T-helper 2 cell treated with Interferon-gamma antibody and Interleukin-4, amounts not matched to agents 5 μg/mL and 100 μg/mL, for 36 hours (primary cell): Measurements from ENCODE around the gene MUTYH.

Experiments
- DNase-seq: peaks from one replicate; pipeline ENCODE4 v3.0.0; 2021; ENCODE audit warnings: low spot score
- H3K27ac Mint-ChIP-seq: one replicate; pipeline ENCODE4 v1.8.0; 2021; ENCODE audit warnings: mild to moderate bottlenecking, mixed read lengths
- H3K27me3 Mint-ChIP-seq: one replicate; pipeline ENCODE4 v1.8.0; 2021; ENCODE audit warnings: low read depth, mixed read lengths
- H3K36me3 Mint-ChIP-seq: one replicate; pipeline ENCODE4 v1.8.0; 2021; ENCODE audit warnings: low read depth, mixed read lengths
- H3K4me1 Mint-ChIP-seq: one replicate; pipeline ENCODE4 v1.8.0; 2021; ENCODE audit warnings: low read depth, mixed read lengths
- H3K4me3 Mint-ChIP-seq: one replicate; pipeline ENCODE4 v1.8.0; 2022; ENCODE audit warnings: mild to moderate bottlenecking, moderate library complexity, mixed read lengths
- H3K9me3 Mint-ChIP-seq: one replicate; pipeline ENCODE4 v1.8.0; 2021; ENCODE audit warnings: mixed read lengths

Gene MUTYH

GRCh38 chr1:45322486-45323040 lies 17.7 kb downstream of the MUTYH start:
- no peak for DNase-seq
- Mint-ChIP-seq H3K4me3 (no peak overlapping the region), H3K36me3 (no peaks in the 10 kb centered on the region), H3K27ac (no peak overlapping the region), H3K4me1 (no peaks in the 10 kb centered on the region), H3K27me3 (peaks cover 4% of the 10 kb centered on the region), H3K9me3 (no peaks in the 10 kb centered on the region)

GRCh38 chr1:45321444-45321843 lies 18.8 kb downstream of the MUTYH start:
- Mint-ChIP-seq H3K36me3 (no peaks in the 10 kb centered on the region), H3K4me3 (no peak overlapping the region), H3K4me1 (no peaks in the 10 kb centered on the region)

GRCh38 chr1:45319761-45320160 lies 20.5 kb downstream of the MUTYH start:
- DNase-seq, result no peak
- Mint-ChIP-seq H3K4me3 (no peak overlapping the region), H3K9me3 (no peaks in the 10 kb centered on the region), H3K36me3 (no peaks in the 10 kb centered on the region), H3K4me1 (no peaks in the 10 kb centered on the region), H3K27me3 (no peaks in the 10 kb centered on the region), H3K27ac (no peak overlapping the region)

More at GRCh38 chr1:45321444-45321843, 18.8 kb downstream of the MUTYH start:
- DNase-seq, result no peak
- Mint-ChIP-seq H3K27ac (no peak overlapping the region), H3K27me3 (peaks cover 4% of the 10 kb centered on the region), H3K9me3 (no peaks in the 10 kb centered on the region)

GRCh38 chr1:45317166-45317565 lies 23.1 kb downstream of the MUTYH start:
- no peaks in the 10 kb centered on the region for H3K27me3 Mint-ChIP-seq
- DNase-seq, result no peak
- H3K4me1 Mint-ChIP-seq, result no peaks in the 10 kb centered on the region

GRCh38 chr1:45314266-45314665 lies 26.0 kb downstream of the MUTYH start:
- Mint-ChIP-seq H3K27me3 (no peaks in the 10 kb centered on the region), H3K4me1 (no peaks in the 10 kb centered on the region), H3K36me3 (no peaks in the 10 kb centered on the region), H3K9me3 (no peaks in the 10 kb centered on the region), H3K4me3 (no peak overlapping the region), H3K27ac (no peak overlapping the region)
- DNase-seq, result no peak

More at GRCh38 chr1:45317166-45317565, 23.1 kb downstream of the MUTYH start:
- Mint-ChIP-seq H3K27ac (no peak overlapping the region), H3K4me3 (no peak overlapping the region), H3K9me3 (no peaks in the 10 kb centered on the region), H3K36me3 (no peaks in the 10 kb centered on the region)

- Mint-ChIP-seq H3K27me3 (no peaks in the 10 kb centered on the region), H3K27ac (peak overlapping the region; percentile 77), H3K4me1 (peaks cover 28% of the 10 kb centered on the region), H3K4me3 (no peak overlapping the region), H3K36me3 (no peaks in the 10 kb centered on the region), H3K9me3 (no peaks in the 10 kb centered on the region)
- DNase-seq, result no peak
These were observed 33.3 kb downstream of the MUTYH start for GRCh38 chr1:45306905-45307304.

GRCh38 chr1:45306319-45306718 lies 33.9 kb downstream of the MUTYH start:
- no peaks in the 10 kb centered on the region for H3K9me3 Mint-ChIP-seq
- peak overlapping the region; percentile 46 for H3K4me3 Mint-ChIP-seq
- no peaks in the 10 kb centered on the region for H3K27me3 Mint-ChIP-seq
- H3K36me3 Mint-ChIP-seq, result no peaks in the 10 kb centered on the region
- H3K4me1 Mint-ChIP-seq, result peaks cover 31% of the 10 kb centered on the region
- peak; percentile 51 for DNase-seq
- peak overlapping the region; percentile 73 for H3K27ac Mint-ChIP-seq

GRCh38 chr1:45305231-45305630 lies 35.0 kb downstream of the MUTYH start:
- DNase-seq, result no peak
- Mint-ChIP-seq H3K9me3 (no peaks in the 10 kb centered on the region), H3K27ac (peak overlapping the region; percentile 95), H3K4me1 (peaks cover 31% of the 10 kb centered on the region), H3K27me3 (no peaks in the 10 kb centered on the region), H3K36me3 (no peaks in the 10 kb centered on the region), H3K4me3 (peak overlapping the region; percentile 92)

GRCh38 chr1:45304311-45305081 lies 35.7 kb downstream of the MUTYH start:
- H3K36me3 Mint-ChIP-seq, result no peaks in the 10 kb centered on the region
- peaks cover 31% of the 10 kb centered on the region for H3K4me1 Mint-ChIP-seq
- H3K27ac Mint-ChIP-seq, result peak overlapping the region; percentile 95
- no peaks in the 10 kb centered on the region for H3K9me3 Mint-ChIP-seq
- peak overlapping the region; percentile 92 for H3K4me3 Mint-ChIP-seq
- H3K27me3 Mint-ChIP-seq, result no peaks in the 10 kb centered on the region
- no peak for DNase-seq

- H3K36me3 Mint-ChIP-seq, result no peaks in the 10 kb centered on the region
- DNase-seq, result peak; percentile 93
- no peaks in the 10 kb centered on the region for H3K27me3 Mint-ChIP-seq
- peak overlapping the region; percentile 95 for H3K27ac Mint-ChIP-seq
- H3K4me3 Mint-ChIP-seq, result peak overlapping the region; percentile 92
- H3K9me3 Mint-ChIP-seq, result no peaks in the 10 kb centered on the region
- H3K4me1 Mint-ChIP-seq, result peaks cover 31% of the 10 kb centered on the region
These were observed 36.5 kb downstream of the MUTYH start for GRCh38 chr1:45303520-45304310.

- Mint-ChIP-seq H3K4me3 (peak overlapping the region; percentile 92), H3K36me3 (no peaks in the 10 kb centered on the region), H3K9me3 (no peaks in the 10 kb centered on the region), H3K27me3 (no peaks in the 10 kb centered on the region), H3K4me1 (peaks cover 31% of the 10 kb centered on the region), H3K27ac (peak overlapping the region; percentile 49)
- DNase-seq, result no peak
These were observed 37.6 kb downstream of the MUTYH start for GRCh38 chr1:45302505-45303150.

GRCh38 chr1:45300669-45300997 lies 39.6 kb downstream of the MUTYH start:
- no peaks in the 10 kb centered on the region for H3K9me3 Mint-ChIP-seq
- H3K4me3 Mint-ChIP-seq, result no peak overlapping the region
- no peaks in the 10 kb centered on the region for H3K36me3 Mint-ChIP-seq
- peaks cover 17% of the 10 kb centered on the region for H3K4me1 Mint-ChIP-seq
- DNase-seq, result no peak
- H3K27ac Mint-ChIP-seq, result no peak overlapping the region
- no peaks in the 10 kb centered on the region for H3K27me3 Mint-ChIP-seq

- Mint-ChIP-seq H3K4me1 (peaks cover 14% of the 10 kb centered on the region), H3K27ac (no peak overlapping the region), H3K36me3 (no peaks in the 10 kb centered on the region), H3K27me3 (no peaks in the 10 kb centered on the region), H3K9me3 (no peaks in the 10 kb centered on the region), H3K4me3 (no peak overlapping the region)
- peak; percentile 20 for DNase-seq
These were observed 40.1 kb downstream of the MUTYH start for GRCh38 chr1:45299981-45300668.
